C1 segment of cervical spinal cord (tissue), 14 donors: Measurements from ENCODE around the gene TMEM42.
A peak's percentile ranks its signal among the peaks of the same experiment; 100 is the strongest.

Source experiments
- DNase-seq, 14 donors: peaks; one replicate each; lab custom pipeline; 2025; lab: John Stamatoyannopoulos, UW

Gene TMEM42

DNA sequence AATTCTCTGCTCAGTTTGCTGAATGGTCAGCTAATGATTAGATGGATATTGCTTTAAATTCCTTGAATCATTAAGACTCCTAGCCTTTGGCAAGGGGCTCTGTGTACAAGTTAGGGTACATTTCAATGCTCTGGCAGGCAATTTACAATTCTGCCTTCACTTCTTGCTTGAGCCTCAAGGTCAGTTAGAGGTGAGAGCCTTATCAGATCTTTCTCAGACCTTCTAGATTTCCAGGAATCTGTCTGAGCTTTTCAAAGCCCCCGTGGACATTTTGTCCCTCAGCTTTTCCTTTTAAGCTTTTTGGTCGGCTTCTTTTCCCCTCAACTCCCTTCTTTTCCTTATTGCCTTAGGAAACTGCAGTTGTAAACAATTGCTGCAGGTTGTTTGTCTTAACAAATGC, 47.4 kb downstream of the TMEM42 start:
- DNase-seq, result no peak

- DNase-seq, result no peak
These were observed 49.0 kb downstream of the TMEM42 start for GRCh38 chr3:44910693-44911092.

GRCh38 chr3:44913868-44914468, 52.3 kb downstream of the TMEM42 start:
- DNase-seq, result peak in 10 of 14 donors; percentile 1 to 46 (median 17)

GRCh38 chr3:44914936-44915335, 53.2 kb downstream of the TMEM42 start:
- DNase-seq, result no peak
